ENCODE data around the gene EGF. TPM values are rescaled to one million over a fixed set of nuclear protein-coding genes. Genes with fewer than 3 reads are reported as not detected.

Gene EGF
- total RNA-seq, 3 donors from 2014 or later (not counting 1 experiment from before 2014, with no cell fraction given) = 0.48 to 1.2 (median 1.1) TPM

DNA sequence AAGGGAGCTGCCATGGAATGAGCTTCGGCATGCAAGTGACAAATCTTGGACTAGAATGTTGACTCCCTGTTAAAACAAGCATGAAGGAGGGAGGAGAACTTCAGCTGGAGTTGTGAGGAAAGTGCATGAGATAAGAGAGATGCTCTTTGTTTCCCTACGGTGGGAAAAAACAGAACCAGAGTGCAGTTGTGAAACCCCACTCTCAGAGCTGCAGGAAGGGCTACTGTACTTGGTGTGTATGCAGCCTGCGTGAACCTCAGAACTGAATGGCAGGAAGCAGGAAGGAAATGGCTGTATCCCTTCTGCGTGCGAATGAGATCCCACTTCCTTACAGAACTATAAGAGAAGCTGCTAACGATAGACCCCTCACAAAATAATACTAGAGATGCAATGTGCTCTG lies 57.2 kb downstream of the EGF start:
- Mint-ChIP-seq H3K27ac (peak overlapping the region in 1 of 2 donors; percentile 35), H3K4me1 (peaks cover 22 to 25% of the 10 kb centered on the region in 2 donors), H3K4me3 (peak overlapping the region; percentile 69), H3K9me3 (no peaks in the 10 kb centered on the region), H3K27me3 (ENCODE audit: low read depth in 2 of 2) (peaks cover 5 to 18% of the 10 kb centered on the region in 2 donors), H3K36me3 (no peaks in the 10 kb centered on the region)
- Histone ChIP-seq H3K9me3 (ENCODE audit: control insufficient read depth, insufficient read depth, low read length) (no peaks in the 10 kb centered on the region), H3K4me3 (ENCODE audit: low read length) (no peak overlapping the region), H3K36me3 (ENCODE audit: control insufficient read depth, insufficient read depth, low read length) (no peaks in the 10 kb centered on the region), H3K27me3 (ENCODE audit: control insufficient read depth, insufficient read depth, low read length) (no peaks in the 10 kb centered on the region), H3K27ac (ENCODE audit: low read length) (no peak overlapping the region), H3K4me1 (ENCODE audit: control insufficient read depth, insufficient read depth, low read length) (peaks cover 5% of the 10 kb centered on the region)
- ATAC-seq = peak in 2 of 3 donors; percentile 40 to 67
- DNase-seq = peak in 1 of 2 donors; percentile 10
- TF ChIP-seq, protein P1, sequence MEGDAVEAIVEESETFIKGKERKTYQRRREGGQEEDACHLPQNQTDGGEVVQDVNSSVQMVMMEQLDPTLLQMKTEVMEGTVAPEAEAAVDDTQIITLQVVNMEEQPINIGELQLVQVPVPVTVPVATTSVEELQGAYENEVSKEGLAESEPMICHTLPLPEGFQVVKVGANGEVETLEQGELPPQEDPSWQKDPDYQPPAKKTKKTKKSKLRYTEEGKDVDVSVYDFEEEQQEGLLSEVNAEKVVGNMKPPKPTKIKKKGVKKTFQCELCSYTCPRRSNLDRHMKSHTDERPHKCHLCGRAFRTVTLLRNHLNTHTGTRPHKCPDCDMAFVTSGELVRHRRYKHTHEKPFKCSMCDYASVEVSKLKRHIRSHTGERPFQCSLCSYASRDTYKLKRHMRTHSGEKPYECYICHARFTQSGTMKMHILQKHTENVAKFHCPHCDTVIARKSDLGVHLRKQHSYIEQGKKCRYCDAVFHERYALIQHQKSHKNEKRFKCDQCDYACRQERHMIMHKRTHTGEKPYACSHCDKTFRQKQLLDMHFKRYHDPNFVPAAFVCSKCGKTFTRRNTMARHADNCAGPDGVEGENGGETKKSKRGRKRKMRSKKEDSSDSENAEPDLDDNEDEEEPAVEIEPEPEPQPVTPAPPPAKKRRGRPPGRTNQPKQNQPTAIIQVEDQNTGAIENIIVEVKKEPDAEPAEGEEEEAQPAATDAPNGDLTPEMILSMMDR (IDR thresholded peaks at IDR 0.05) = no peak
- intact Hi-C loops (cut with micrococcal nuclease) = no loop called here
- 19% methylated on average over 3 of the region's 6 CpGs for WGBS (ENCODE audit: insufficient coverage)

DNA sequence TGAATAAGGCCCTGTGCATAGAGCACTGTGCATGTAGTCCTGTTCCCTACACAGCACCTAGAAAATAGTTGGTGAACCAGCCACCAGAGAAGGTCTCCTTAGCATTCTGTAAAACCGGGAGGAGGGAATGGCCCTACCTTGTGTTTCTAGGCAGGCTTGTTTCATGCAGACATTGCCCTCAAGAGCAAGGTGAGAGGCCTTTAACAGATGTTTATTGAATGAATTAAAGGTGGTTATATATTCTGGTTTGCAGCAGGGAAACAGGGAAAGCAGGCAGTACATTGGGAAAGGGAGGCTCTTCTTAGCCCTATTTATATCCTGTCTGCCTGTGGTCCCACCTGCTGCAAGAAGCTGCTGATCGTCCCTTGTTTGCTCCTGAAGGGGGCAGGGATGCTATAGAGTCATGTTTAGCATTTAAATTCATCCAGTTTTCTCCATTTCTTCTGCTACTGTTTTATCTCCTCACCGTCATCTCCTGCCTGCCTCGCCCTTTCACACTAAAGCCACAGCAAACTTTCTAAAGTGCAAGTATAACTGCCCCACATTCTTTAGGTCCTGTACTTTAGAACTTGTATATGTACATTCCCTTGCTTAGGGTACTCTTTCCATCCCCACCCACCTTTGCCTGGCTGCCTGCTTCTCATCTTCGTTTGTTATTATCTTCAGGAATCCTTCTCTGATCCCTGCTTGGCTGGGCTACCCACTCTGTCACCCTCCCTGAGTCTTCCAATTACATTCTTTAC lies 60.3 kb downstream of the EGF start:
- intact Hi-C loops (cut with micrococcal nuclease) = no loop called here
- Histone ChIP-seq H3K4me1 (ENCODE audit: control insufficient read depth, insufficient read depth, low read length) (peaks cover 5% of the 10 kb centered on the region), H3K27ac (ENCODE audit: low read length) (no peak overlapping the region), H3K36me3 (ENCODE audit: control insufficient read depth, insufficient read depth, low read length) (no peaks in the 10 kb centered on the region), H3K27me3 (ENCODE audit: control insufficient read depth, insufficient read depth, low read length) (no peaks in the 10 kb centered on the region), H3K9me3 (ENCODE audit: control insufficient read depth, insufficient read depth, low read length) (no peaks in the 10 kb centered on the region), H3K4me3 (ENCODE audit: low read length) (no peak overlapping the region)
- Mint-ChIP-seq H3K4me3 (no peak overlapping the region), H3K9me3 (no peaks in the 10 kb centered on the region), H3K27ac (peak overlapping the region in 1 of 2 donors; percentile 1), H3K36me3 (no peaks in the 10 kb centered on the region), H3K4me1 (peaks cover 22 to 25% of the 10 kb centered on the region in 2 donors), H3K27me3 (ENCODE audit: low read depth in 2 of 2) (no peaks in the 10 kb centered on the region)
- peak in 1 of 3 donors; percentile 59 for ATAC-seq
- DNase-seq = no peak
- 50% methylated on average over 5 of the region's 5 CpGs for WGBS (ENCODE audit: insufficient coverage)
- TF ChIP-seq, protein P1 (IDR thresholded peaks at IDR 0.05) = no peak

DNA sequence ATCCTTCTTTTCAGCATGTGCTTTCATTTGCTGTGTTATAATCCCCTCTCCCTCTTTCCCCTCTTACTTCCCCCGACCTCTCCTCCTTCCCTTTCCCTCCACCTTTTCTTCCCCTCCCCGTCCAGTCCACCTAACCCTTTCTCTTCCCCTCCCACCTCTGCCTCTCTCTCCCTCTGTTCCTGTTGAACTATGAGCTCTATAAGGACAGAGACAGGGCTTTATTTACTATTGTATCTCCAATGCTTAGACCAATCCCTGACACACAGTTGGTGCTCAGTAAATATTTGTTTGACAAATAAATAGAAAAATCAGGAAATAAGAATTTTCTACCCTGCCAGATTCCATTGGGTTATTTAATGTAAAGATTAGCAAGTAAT lies 60.8 kb downstream of the EGF start:
- Histone ChIP-seq H3K4me1 (ENCODE audit: control insufficient read depth, insufficient read depth, low read length) (peaks cover 5% of the 10 kb centered on the region), H3K9me3 (ENCODE audit: control insufficient read depth, insufficient read depth, low read length) (no peaks in the 10 kb centered on the region), H3K4me3 (ENCODE audit: low read length) (no peak overlapping the region), H3K36me3 (ENCODE audit: control insufficient read depth, insufficient read depth, low read length) (no peaks in the 10 kb centered on the region), H3K27me3 (ENCODE audit: control insufficient read depth, insufficient read depth, low read length) (no peaks in the 10 kb centered on the region), H3K27ac (ENCODE audit: low read length) (no peak overlapping the region)
- WGBS (ENCODE audit: insufficient coverage) = 53% methylated on average over 2 of the region's 2 CpGs
- intact Hi-C loops (cut with micrococcal nuclease) = no loop called here
- no peak for DNase-seq
- Mint-ChIP-seq H3K9me3 (no peaks in the 10 kb centered on the region), H3K4me1 (peaks cover 22 to 25% of the 10 kb centered on the region in 2 donors), H3K4me3 (no peak overlapping the region), H3K36me3 (no peaks in the 10 kb centered on the region), H3K27me3 (ENCODE audit: low read depth in 2 of 2) (peaks cover 0 to 6% of the 10 kb centered on the region in 2 donors), H3K27ac (peak overlapping the region in 1 of 2 donors; percentile 1)
- ATAC-seq = no peak
- TF ChIP-seq, protein P1 (IDR thresholded peaks at IDR 0.05) = no peak
